Peyer's patch (tissue), 4 donors: ENCODE results near the gene DPH2. TPM values are rescaled to one million over a fixed set of nuclear protein-coding genes. Genes with fewer than 3 reads are reported as not detected.

Experiments used
- DNase-seq, 3 donors: peaks; one replicate each; pipeline ENCODE4 v3.0.0-alpha.2; 2017 to 2019
- H3K27ac ChIP-seq, 4 donors: fragments of 200-600 bp; sonication (generic); one replicate each; pipeline ENCODE4 v1.5.1; 2016 to 2019
- H3K27me3 ChIP-seq, 2 donors: fragments of 200-600 bp; sonication (generic); one replicate each; pipeline ENCODE4 v1.5.1; 2019
- H3K36me3 ChIP-seq, 3 donors: fragments of 200-600 bp; sonication (generic); one replicate each; pipeline ENCODE4 v1.5.1; 2016 to 2019
- H3K4me1 ChIP-seq, 4 donors: fragments of 200-600 bp; sonication (generic); one replicate each; pipeline ENCODE4 v1.5.1; 2016 to 2019
- H3K4me3 ChIP-seq, 4 donors: fragments of 200-600 bp; sonication (generic); 1 replicate in 3 of 4; 2 replicates in 1 of 4; pipeline ENCODE4 v1.5.1; 2016 to 2019; ENCODE audit warnings: mild to moderate bottlenecking in 1 of 4
- H3K9me3 ChIP-seq, 4 donors: fragments of 200-600 bp; sonication (generic); one replicate each; pipeline ENCODE4 v1.5.1; 2016 to 2019; ENCODE audit warnings: mild to moderate bottlenecking in 1 of 4
- CTCF ChIP-seq, 6 experiments: fragments of 450-650 bp in 4 of 6; fragments of 200-600 bp in 2 of 6; sonication (generic) in 1 of 6; IDR thresholded peaks; one replicate each; pipeline ENCODE4 v1.5.1; 2017 to 2019; ENCODE audit warnings: antibody characterized with exemption in 6 of 6, mild to moderate bottlenecking in 3 of 6, moderate library complexity in 1 of 6
- POLR2A ChIP-seq, 2 donors: fragments of 450-650 bp; IDR thresholded peaks; one replicate each; pipeline ENCODE4 v1.5.1; 2017; ENCODE audit warnings: antibody characterized with exemption in 2 of 2, mild to moderate bottlenecking in 2 of 2, moderate library complexity in 2 of 2
- total RNA-seq, 4 donors: library from RNA; depleted of rRNA; stranded (reverse); fragments of >200 nt; gene quantifications; one replicate each; pipeline ENCODE4 v1.1.0, GENCODE V29; 2016

The DPH2 gene
- total RNA-seq, 4 donors from 2014 or later = 16.6 to 106 (median 38.6) TPM

GRCh38 chr1:43970502-43970901 lies 692 bp downstream of the DPH2 start:
- Histone ChIP-seq H3K27me3 (no peaks in the 10 kb centered on the region), H3K4me1 (peaks cover 0 to 13% (median 6%) of the 10 kb centered on the region in 4 donors), H3K36me3 (peaks cover 0 to 4% (median 0%) of the 10 kb centered on the region in 3 donors), H3K27ac (peak overlapping the region in 1 of 4 donors; percentile 58), H3K4me3 (peak overlapping the region; percentile 55 to 90 (median 70)), H3K9me3 (no peaks in the 10 kb centered on the region)
- TF ChIP-seq POLR2A (IDR thresholded peaks at IDR 0.05) = no peak
- no peak for TF ChIP-seq CTCF (IDR thresholded peaks at IDR 0.05)
- DNase-seq = no peak

GRCh38 chr1:43970911-43971310 lies 1.1 kb downstream of the DPH2 start:
- DNase-seq = peak in 1 of 3 donors; percentile 39
- H3K27me3 ChIP-seq = no peaks in the 10 kb centered on the region
- H3K36me3 ChIP-seq = peaks cover 0 to 4% (median 0%) of the 10 kb centered on the region in 3 donors
- H3K9me3 ChIP-seq = no peaks in the 10 kb centered on the region
- no peak overlapping the region for H3K4me3 ChIP-seq
- H3K27ac ChIP-seq = no peak overlapping the region
- H3K4me1 ChIP-seq = peaks cover 3 to 17% (median 10%) of the 10 kb centered on the region in 4 donors
- TF ChIP-seq POLR2A (IDR thresholded peaks at IDR 0.05) = no peak
- no peak for TF ChIP-seq CTCF (IDR thresholded peaks at IDR 0.05)

- H3K27ac ChIP-seq = no peak overlapping the region
- peaks cover 0 to 10% (median 0%) of the 10 kb centered on the region in 3 donors for H3K36me3 ChIP-seq
- H3K4me3 ChIP-seq = no peak overlapping the region
- no peaks in the 10 kb centered on the region for H3K9me3 ChIP-seq
- TF ChIP-seq POLR2A (IDR thresholded peaks at IDR 0.05) (no peak), CTCF (IDR thresholded peaks at IDR 0.05) (no peak)
- H3K27me3 ChIP-seq = no peaks in the 10 kb centered on the region
- DNase-seq = peak in 1 of 3 donors; percentile 41
- H3K4me1 ChIP-seq = peaks cover 7 to 21% (median 13%) of the 10 kb centered on the region in 4 donors
Observed at GRCh38 chr1:43971336-43971980, 1.6 kb downstream of the DPH2 start.

GRCh38 chr1:43973981-43974442 lies 4.2 kb downstream of the DPH2 start:
- H3K27me3 ChIP-seq = no peaks in the 10 kb centered on the region
- peak overlapping the region; percentile 81 to 98 (median 84) for H3K4me3 ChIP-seq
- H3K27ac ChIP-seq = peak overlapping the region; percentile 92 to 98 (median 94)
- H3K4me1 ChIP-seq = peaks cover 8 to 45% (median 14%) of the 10 kb centered on the region in 4 donors
- H3K36me3 ChIP-seq = peaks cover 0 to 25% (median 0%) of the 10 kb centered on the region in 3 donors
- no peak for TF ChIP-seq CTCF (IDR thresholded peaks at IDR 0.05)
- no peak for TF ChIP-seq POLR2A (IDR thresholded peaks at IDR 0.05)
- peak in 1 of 3 donors; percentile 27 for DNase-seq
- H3K9me3 ChIP-seq = no peaks in the 10 kb centered on the region

GRCh38 chr1:43974443-43975248 lies 4.8 kb downstream of the DPH2 start, which contains the start of gene ATP6V0B:
Gene ATP6V0B, plus strand, starts transcription at chr1:43974960. Its CDS starts 81 bp downstream, at chr1:43975041.
- no peaks in the 10 kb centered on the region for H3K27me3 ChIP-seq
- H3K4me1 ChIP-seq = peaks cover 9 to 48% (median 15%) of the 10 kb centered on the region in 4 donors
- H3K27ac ChIP-seq = peak within 1 kb of the TSS; percentile 92 to 98 (median 94)
- peak; percentile 98 to 99 (median 98) for DNase-seq
- peaks cover 0 to 25% (median 0%) of the 10 kb centered on the region in 3 donors for H3K36me3 ChIP-seq
- TF ChIP-seq CTCF (IDR thresholded peaks at IDR 0.05) (peak in 4 of 6 experiments; percentile 35 to 58 (median 51)), POLR2A (IDR thresholded peaks at IDR 0.05) (peak; percentile 83 to 88)
- H3K4me3 ChIP-seq = peak within 1 kb of the TSS; percentile 81 to 98 (median 84)
- H3K9me3 ChIP-seq = no peaks in the 10 kb centered on the region
